ENCODE results near the gene ACOX2. TPM values are rescaled to one million over a fixed set of nuclear protein-coding genes. Genes with fewer than 3 reads are reported as not detected.

Gene ACOX2
- total RNA-seq, 4 donors from 2014 or later: 5.7 to 12.2 (median 8.5) TPM

DNA sequence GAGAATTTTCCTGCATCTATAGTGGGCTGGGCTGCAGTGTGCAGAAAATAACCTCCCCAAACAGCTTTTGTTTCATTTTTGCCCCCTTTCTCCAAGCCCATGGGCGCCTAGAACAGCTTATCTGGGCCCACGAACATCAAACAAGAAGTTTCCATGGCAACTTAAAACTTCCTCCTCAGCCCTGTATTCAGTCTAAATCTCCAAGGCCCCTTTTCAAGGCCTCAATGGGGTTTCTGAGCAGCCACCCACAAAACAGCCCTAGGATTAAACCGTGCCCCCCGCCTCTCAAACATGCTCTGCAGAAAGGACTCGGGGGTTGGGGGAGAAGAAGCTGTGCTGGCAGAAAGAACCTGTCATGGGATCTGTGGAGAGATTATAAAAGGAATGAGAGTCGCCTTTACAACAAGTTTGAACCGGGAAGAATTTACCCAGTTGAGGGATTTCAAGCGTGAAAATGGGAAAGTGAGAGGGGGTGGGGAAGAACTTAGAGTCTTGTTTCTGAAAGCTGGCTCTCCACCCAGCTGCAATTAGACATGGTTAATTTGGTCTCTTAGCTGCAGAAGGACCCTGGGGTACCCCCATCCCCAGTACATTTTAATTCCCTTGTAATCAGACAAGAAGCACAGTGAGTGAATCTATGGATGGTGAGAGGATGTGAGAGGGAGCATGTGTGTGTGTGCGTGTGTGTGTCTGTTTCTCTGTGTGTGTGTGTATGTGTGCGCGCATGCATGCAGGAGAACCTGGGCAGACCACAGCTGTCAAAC lies 44.5 kb upstream of the ACOX2 start:
- 81% methylated on average over 11 of the region's 11 CpGs for WGBS
- no peak overlapping the region for H3K4me3 ChIP-seq
- H3K27ac ChIP-seq: no peak overlapping the region
- TF ChIP-seq, protein P1, sequence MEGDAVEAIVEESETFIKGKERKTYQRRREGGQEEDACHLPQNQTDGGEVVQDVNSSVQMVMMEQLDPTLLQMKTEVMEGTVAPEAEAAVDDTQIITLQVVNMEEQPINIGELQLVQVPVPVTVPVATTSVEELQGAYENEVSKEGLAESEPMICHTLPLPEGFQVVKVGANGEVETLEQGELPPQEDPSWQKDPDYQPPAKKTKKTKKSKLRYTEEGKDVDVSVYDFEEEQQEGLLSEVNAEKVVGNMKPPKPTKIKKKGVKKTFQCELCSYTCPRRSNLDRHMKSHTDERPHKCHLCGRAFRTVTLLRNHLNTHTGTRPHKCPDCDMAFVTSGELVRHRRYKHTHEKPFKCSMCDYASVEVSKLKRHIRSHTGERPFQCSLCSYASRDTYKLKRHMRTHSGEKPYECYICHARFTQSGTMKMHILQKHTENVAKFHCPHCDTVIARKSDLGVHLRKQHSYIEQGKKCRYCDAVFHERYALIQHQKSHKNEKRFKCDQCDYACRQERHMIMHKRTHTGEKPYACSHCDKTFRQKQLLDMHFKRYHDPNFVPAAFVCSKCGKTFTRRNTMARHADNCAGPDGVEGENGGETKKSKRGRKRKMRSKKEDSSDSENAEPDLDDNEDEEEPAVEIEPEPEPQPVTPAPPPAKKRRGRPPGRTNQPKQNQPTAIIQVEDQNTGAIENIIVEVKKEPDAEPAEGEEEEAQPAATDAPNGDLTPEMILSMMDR (IDR thresholded peaks at IDR 0.05): no peak
- TF ChIP-seq POLR2A (IDR thresholded peaks at IDR 0.05): no peak
- TF ChIP-seq EP300 (IDR thresholded peaks at IDR 0.05): no peak
- no peak for TF ChIP-seq POLR2AphosphoS5 (IDR thresholded peaks at IDR 0.05)
- H3K27me3 ChIP-seq: peaks cover 4% of the 10 kb centered on the region
- H3K4me1 ChIP-seq: peaks cover 22% of the 10 kb centered on the region
- no peaks in the 10 kb centered on the region for H3K36me3 ChIP-seq
- no peaks in the 10 kb centered on the region for H3K9me3 ChIP-seq
- DNase-seq (ENCODE audit: low spot score in 2 of 2): no peak

DNA sequence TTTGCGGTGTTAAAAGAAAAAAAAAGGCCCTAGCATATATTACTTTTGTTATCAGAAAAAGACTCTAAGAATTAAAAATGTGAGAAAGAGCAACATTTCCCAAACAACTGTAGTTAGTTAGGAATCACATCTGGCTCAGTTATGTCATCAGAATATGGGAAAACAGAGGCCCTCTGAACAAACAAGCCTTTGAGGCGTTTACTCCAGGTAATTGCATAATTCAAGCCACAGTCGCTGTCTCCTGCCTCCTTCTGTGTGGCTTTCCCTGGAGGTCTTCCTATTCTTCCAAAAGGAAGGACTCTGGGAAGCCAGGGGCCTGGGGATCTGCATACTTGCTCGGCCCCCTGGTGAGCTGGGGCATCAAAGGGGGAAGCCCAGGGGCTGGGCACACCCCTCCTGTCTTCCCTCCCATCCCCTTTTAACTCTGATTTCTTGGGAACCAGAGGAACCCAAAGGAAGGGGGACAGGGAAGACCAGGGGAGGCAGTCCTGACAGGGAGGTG lies 43.9 kb upstream of the ACOX2 start:
- Histone ChIP-seq H3K36me3 (no peaks in the 10 kb centered on the region), H3K27me3 (no peaks in the 10 kb centered on the region), H3K9me3 (no peaks in the 10 kb centered on the region), H3K27ac (no peak overlapping the region), H3K4me1 (peaks cover 25% of the 10 kb centered on the region), H3K4me3 (no peak overlapping the region)
- TF ChIP-seq POLR2A (IDR thresholded peaks at IDR 0.05) (no peak), POLR2AphosphoS5 (IDR thresholded peaks at IDR 0.05) (no peak), EP300 (IDR thresholded peaks at IDR 0.05) (no peak)
- TF ChIP-seq, protein P1 (IDR thresholded peaks at IDR 0.05): no peak
- no peak for DNase-seq (ENCODE audit: low spot score in 2 of 2)
- 65% methylated on average over 4 of the region's 4 CpGs for whole genome bisulfite sequencing

DNA sequence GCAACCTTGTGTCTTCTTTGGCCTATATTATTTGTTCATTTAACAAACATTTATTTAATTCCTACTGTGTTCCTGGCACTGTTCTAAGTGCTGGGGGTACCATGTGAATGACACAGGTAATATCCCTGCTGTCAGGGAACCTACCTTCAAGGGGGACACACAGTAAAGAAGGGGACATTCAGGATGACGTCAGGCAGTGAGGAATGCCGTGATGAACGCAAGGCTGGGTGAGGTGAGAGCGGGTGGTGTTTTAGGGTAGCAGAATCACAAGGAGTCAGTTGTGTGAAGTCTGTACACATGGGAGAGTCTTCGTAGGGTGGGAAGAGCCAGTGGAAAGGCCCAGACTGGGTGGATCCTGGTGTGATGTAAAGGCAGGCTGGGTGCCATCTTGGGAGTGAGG lies 41.9 kb upstream of the ACOX2 start:
- Histone ChIP-seq H3K4me1 (peaks cover 30% of the 10 kb centered on the region), H3K27me3 (no peaks in the 10 kb centered on the region), H3K9me3 (no peaks in the 10 kb centered on the region), H3K4me3 (no peak overlapping the region), H3K36me3 (no peaks in the 10 kb centered on the region), H3K27ac (no peak overlapping the region)
- no peak for DNase-seq (ENCODE audit: low spot score in 2 of 2)
- TF ChIP-seq POLR2AphosphoS5 (IDR thresholded peaks at IDR 0.05) (no peak), POLR2A (IDR thresholded peaks at IDR 0.05) (no peak), EP300 (IDR thresholded peaks at IDR 0.05) (no peak)
- TF ChIP-seq, protein P1 (IDR thresholded peaks at IDR 0.05): no peak
- 97% methylated on average over 5 of the region's 5 CpGs for WGBS

DNA sequence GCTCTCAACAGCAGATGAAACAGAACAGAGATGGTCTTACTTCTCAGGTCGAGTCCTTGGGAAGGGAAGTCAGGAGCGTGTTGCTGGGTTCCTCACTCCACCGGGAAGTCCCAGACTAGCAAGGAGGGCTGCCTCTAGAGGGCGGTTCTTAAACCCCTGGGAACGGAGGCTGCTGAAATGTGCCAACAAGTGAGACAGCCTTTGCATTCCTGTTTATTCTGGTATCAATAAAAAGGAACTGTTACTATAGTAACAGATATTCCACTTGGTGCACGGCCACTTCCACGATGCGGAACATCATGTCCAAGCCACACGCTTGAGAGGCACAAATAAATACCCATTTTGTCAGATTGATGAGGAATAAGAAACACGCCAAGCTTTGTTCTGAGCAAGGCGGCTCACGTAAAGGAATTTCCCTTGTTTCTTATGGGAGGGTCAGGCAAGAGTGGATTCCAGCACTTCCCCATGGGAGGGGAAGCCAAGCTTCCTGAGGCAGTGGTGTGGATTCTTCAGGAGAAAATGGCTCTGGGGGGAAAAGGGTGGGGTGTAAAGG lies 40.4 kb upstream of the ACOX2 start, which contains the start of gene FAM107A:
TSS of gene FAM107A (minus strand) at position 123 of the 553 bp plus-strand sequence. CDS start 7,531 bp downstream, outside the sequence.
- Histone ChIP-seq H3K27me3 (no peaks in the 10 kb centered on the region), H3K36me3 (no peaks in the 10 kb centered on the region), H3K9me3 (no peaks in the 10 kb centered on the region), H3K27ac (peak within 1 kb of the TSS; percentile 78), H3K4me3 (peak within 1 kb of the TSS; percentile 36), H3K4me1 (peaks cover 37% of the 10 kb centered on the region)
- WGBS: 9% methylated on average over 12 of the region's 12 CpGs
- TF ChIP-seq, protein P1 (IDR thresholded peaks at IDR 0.05): no peak
- TF ChIP-seq POLR2A (IDR thresholded peaks at IDR 0.05) (peak; percentile 33 to 52), EP300 (IDR thresholded peaks at IDR 0.05) (no peak), POLR2AphosphoS5 (IDR thresholded peaks at IDR 0.05) (peak in 2 of 3 donors; percentile 58 to 64)
- DNase-seq (ENCODE audit: low spot score in 2 of 2): peak; percentile 81 to 83

DNA sequence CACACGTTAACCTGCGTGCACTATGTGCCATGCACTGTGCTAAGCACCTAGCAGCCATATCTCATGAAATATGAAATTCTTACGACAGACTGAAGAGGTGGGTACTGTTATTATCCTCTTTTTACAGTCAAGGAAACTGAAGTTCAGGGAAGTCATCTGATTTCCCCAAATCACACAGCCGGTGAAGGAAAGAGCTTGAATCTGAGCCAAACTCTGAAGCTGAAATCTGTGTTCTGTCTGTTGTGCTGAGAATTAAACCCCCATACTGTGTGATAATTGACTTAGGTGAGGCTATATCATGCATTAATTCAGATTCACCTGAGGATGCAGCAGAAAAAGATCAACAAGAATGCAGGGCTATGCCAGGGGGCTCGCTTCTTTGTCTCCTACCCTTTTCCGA lies 39.7 kb upstream of the ACOX2 start:
- WGBS: 30% methylated on average over 6 of the region's 6 CpGs
- TF ChIP-seq POLR2A (IDR thresholded peaks at IDR 0.05) (no peak), EP300 (IDR thresholded peaks at IDR 0.05) (no peak), POLR2AphosphoS5 (IDR thresholded peaks at IDR 0.05) (no peak)
- TF ChIP-seq, protein P1 (IDR thresholded peaks at IDR 0.05): no peak
- Histone ChIP-seq H3K4me3 (peak overlapping the region; percentile 36), H3K36me3 (no peaks in the 10 kb centered on the region), H3K9me3 (no peaks in the 10 kb centered on the region), H3K27ac (peak overlapping the region; percentile 78), H3K4me1 (peaks cover 37% of the 10 kb centered on the region), H3K27me3 (no peaks in the 10 kb centered on the region)
- DNase-seq (ENCODE audit: low spot score in 2 of 2): no peak

All from suprapubic skin (tissue), 4 donors.